Measurements from ENCODE around the gene HNRNPH3.

DNA sequence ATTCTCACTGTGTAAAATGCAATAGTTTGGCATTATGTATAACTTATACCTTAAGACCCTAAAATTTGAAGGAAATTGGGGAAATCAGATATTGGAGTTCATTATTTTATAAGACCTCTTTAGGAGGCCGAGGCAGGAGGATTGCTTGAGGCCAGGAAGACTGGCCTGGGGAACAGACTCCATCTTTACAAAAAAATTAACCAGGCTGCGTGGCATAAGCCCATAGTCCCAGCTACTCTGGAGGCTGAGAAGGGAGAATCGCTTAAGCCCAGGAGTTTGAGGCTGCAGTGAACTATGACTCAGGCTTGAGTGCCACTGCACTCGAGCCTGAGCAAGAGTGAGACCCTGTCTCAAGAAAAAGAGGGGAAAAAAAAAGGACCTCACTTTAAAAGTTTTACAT, 14.9 kb downstream of the HNRNPH3 start:
- TF ChIP-seq, protein P1, sequence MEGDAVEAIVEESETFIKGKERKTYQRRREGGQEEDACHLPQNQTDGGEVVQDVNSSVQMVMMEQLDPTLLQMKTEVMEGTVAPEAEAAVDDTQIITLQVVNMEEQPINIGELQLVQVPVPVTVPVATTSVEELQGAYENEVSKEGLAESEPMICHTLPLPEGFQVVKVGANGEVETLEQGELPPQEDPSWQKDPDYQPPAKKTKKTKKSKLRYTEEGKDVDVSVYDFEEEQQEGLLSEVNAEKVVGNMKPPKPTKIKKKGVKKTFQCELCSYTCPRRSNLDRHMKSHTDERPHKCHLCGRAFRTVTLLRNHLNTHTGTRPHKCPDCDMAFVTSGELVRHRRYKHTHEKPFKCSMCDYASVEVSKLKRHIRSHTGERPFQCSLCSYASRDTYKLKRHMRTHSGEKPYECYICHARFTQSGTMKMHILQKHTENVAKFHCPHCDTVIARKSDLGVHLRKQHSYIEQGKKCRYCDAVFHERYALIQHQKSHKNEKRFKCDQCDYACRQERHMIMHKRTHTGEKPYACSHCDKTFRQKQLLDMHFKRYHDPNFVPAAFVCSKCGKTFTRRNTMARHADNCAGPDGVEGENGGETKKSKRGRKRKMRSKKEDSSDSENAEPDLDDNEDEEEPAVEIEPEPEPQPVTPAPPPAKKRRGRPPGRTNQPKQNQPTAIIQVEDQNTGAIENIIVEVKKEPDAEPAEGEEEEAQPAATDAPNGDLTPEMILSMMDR (IDR thresholded peaks at IDR 0.05), result no peak
- TF ChIP-seq EP300 (IDR thresholded peaks at IDR 0.05), result no peak
